HFF-Myc (cell line): ENCODE results near the gene PTPRN2.
A peak's percentile ranks its signal among the peaks of the same experiment; 100 is the strongest.

Source experiments
- DNase-seq: peaks from one replicate; pipeline ENCODE4 v3.0.0-alpha.2; 2011; ENCODE audit warnings: low read depth; ENCODE audit errors: extremely low read depth
- H3K4me3 ChIP-seq: replicated peaks from 2 replicates; pipeline ENCODE4 v1.5.1; 2011; ENCODE audit warnings: low read depth, mild to moderate bottlenecking, control low read depth, low read length
- TF ChIP-seq, protein P1 (sequence below): IDR thresholded peaks from 2 replicates; pipeline ENCODE4 v1.5.1; 2012; ENCODE audit warnings: mild to moderate bottlenecking, low read depth, low read length, control low read depth; ENCODE audit errors: missing control alignments

PTPRN2 gene

DNA sequence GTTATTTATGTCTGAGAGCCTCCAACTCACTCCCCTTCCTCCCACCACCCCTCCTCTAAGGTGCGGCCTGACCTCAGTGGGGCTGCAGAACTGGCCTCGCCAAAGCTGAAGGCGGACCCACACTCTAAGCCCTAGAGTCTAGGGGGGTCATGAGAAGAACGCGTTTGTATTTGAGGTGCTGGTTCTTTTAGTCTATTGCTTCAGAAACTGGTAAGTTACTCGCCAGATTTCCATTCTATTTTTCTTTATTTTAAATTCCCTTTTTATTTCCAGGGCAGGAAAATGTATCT is 893.3 kb downstream of the PTPRN2 start:
- no peak for DNase-seq
- TF ChIP-seq, protein P1, sequence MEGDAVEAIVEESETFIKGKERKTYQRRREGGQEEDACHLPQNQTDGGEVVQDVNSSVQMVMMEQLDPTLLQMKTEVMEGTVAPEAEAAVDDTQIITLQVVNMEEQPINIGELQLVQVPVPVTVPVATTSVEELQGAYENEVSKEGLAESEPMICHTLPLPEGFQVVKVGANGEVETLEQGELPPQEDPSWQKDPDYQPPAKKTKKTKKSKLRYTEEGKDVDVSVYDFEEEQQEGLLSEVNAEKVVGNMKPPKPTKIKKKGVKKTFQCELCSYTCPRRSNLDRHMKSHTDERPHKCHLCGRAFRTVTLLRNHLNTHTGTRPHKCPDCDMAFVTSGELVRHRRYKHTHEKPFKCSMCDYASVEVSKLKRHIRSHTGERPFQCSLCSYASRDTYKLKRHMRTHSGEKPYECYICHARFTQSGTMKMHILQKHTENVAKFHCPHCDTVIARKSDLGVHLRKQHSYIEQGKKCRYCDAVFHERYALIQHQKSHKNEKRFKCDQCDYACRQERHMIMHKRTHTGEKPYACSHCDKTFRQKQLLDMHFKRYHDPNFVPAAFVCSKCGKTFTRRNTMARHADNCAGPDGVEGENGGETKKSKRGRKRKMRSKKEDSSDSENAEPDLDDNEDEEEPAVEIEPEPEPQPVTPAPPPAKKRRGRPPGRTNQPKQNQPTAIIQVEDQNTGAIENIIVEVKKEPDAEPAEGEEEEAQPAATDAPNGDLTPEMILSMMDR = no peak
- no peak overlapping the region for H3K4me3 ChIP-seq

DNA sequence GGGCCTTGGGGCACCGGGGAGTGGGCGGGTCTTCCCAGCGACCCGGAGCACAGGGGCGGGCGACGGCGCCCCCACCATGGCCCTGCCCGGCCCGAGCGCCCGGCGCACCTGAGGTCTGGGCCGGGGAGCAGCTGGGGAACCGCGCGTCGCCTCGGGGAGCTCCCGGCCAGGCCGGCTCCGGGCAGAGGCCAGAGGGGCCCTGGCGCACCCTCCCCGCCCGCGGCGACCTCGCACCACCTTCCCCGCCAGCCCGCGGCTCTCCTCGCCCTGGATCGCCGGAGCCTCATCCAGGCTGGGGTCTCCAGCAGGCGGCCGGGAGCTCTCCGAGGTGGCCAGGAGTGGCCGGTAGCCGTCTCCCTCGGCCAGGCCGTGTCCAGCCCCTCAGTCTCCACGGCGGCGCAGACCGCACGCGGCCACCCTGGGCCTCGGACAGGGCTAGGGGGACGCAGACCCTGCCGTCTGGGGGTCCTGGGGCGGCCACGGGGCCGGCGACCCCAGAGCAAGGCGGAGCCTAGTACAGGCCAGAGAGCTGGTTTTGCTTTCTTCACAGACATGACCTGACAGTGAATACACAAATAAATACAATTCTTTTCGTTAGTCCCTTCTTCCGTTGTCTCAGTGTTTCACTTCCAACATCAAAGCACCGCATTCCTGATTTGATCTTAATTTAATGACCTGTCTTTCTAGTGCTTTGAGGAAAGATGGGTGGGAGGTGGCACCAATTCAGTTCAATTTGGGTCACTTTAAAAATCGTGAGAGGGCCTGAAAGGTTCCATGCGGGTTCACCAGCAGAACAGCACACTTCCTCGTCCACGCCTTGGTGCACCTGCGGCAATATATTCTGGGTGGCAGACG is 893.9 kb downstream of the PTPRN2 start:
- TF ChIP-seq, protein P1 = no peak
- no peak for DNase-seq
- no peak overlapping the region for H3K4me3 ChIP-seq

DNA sequence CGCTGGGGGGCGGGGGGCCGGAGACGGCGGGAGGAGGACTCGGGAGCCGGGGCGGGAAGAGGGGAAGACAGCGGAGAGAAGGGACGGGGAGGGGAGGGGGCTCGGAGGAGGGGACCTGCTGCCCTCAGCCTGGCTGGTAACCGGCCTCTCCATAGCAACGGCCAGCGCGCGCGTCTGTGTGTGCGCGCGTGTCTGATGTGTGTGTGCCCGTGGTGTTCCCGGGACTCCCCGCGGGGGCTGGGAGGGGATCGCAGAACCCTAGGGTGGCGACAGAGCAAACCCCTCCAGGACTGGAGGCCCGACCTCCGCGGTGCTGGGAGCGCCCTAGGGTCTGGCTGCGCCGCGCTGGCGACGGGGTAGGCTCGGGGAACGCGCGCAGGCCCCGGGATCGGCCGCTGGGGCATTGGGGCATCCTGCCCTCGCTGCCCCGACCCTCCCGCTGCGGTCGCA is 894.5 kb downstream of the PTPRN2 start:
- TF ChIP-seq, protein P1 = no peak
- no peak overlapping the region for H3K4me3 ChIP-seq
- no peak for DNase-seq

DNA sequence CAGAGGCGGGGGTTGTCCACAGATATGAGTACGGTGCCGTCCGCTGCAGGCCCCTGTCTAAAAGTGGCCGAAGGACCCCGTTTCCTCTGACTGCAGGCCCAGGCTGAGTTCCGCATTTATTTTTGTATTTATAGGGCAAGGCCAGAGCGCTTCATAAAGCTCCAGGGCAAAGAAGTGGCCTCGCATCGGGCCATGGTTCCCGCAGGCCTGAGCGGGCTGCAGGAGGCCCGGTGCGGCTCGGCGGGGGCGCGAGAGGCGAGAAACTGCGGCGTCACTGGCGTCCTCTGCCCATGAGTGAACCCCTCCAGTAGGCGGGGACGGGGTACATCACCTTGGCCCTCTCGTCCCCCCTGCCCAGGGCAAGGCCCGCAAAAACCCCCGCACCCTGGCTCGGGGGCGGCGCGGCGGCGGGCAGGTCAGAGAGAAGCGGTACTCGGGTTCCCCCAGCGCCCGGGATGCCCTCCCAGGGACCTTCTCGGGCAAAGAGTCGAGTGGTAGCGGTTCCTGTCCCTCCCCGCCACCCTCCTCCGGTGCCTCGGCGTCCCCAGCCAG is 895.1 kb downstream of the PTPRN2 start:
- no peak for DNase-seq
- H3K4me3 ChIP-seq = no peak overlapping the region
- TF ChIP-seq, protein P1 = no peak

DNA sequence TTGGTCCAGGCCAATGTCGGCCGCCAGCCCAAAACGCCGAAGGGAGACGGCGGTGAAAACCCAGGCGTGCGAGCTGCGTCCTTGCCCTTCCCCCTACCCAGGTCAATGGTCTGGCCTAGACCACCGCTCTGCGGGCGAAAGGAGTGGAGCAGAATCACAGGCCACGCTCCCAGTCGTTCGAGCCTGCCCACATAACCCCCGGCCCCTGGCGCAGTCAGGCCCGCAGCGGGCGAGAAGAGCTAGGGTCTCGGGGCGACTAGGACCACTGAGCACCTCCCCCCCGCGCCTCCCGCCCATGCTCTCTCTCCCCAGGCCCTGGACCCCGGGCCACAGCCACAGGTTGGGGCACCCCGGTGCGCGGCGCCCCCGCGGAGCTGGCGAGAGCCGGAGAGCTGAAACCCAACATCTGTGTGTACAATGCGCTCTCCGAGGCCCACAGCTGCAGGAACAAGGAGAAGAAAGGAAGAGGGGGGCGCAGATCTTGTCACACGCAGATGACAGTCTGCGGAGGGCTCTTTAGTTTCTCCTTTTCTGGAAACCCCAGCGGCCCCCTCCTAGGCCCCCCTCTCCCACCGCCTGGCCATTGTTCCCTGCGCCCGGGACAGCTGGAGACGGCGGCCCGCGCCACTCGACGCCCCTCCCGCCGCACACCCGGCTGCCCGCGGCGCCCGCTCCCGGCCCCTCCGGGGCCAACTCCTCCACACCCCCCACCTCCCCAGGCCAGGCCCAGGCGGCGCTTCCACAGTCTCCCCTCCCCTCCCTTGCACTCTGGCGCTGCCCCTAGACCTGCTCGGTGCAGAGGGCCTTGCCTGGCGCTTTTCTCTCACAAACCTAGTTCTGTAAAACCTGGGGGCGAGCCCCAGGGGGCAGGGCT is 895.8 kb downstream of the PTPRN2 start:
- TF ChIP-seq, protein P1 = no peak

DNA sequence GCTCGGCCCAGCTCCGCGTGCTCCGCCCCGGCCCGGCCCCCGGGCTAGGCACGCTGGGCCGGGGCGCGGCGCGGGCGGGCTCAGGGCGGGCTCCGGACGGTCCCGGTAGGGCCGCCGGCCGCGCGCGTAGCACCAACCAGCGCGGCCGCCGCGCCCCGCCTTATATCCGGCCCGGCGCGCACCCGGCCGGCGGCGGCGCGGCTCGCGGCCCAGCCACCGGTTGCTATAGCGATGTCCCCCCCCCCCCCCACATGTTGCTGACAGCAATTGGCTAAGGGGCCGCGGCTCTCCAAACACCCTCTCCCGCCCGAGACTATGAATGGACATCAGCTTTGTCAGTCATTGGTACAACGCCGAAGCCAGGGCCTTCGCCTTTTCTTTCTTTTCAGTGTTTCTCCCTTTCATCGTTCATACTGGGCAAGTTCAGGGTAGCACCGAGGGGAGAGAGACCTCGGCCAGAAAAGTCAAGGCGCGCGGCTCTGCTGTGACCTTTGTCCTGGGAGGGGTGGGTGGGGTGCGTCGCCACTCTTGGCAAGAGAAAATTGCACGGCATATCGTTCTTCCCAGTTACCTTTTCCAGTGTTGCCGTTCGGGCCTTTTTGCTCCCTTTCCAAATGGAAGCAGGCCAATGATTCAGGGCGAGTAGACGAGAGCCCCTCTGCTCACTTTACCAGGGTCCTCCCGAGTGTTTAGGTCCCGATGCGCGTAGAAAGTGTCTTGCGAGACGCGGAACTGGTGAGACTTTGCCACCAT is 896.6 kb downstream of the PTPRN2 start:
- no peak overlapping the region for H3K4me3 ChIP-seq
- DNase-seq = peak; percentile 9
- TF ChIP-seq, protein P1 = no peak

More for the DNA sequence above, 895.8 kb downstream of the PTPRN2 start:
- no peak for DNase-seq
- no peak overlapping the region for H3K4me3 ChIP-seq
